Activated CD8-positive, alpha-beta memory T cell treated with anti-CD3 and anti-CD28 coated beads, Interleukin-2, amount 50 U/mL, for 24 hours (primary cell): ENCODE results near the gene REL.
"Not testable (repeated sequence)": the region's sequence is repeated elsewhere in the genome, so short reads cannot be mapped to it uniquely, and the experiment has no call there.

ENCODE experiments used
- DNase-seq: peaks from one replicate; pipeline ENCODE4 v3.0.0-alpha.2; 2020; ENCODE audit errors: extremely low read depth

REL gene

GRCh38 chr2:60925994-60926740 lies 44.8 kb downstream of the REL start:
- DNase-seq: no peak

- no peak for DNase-seq
These were observed 45.6 kb downstream of the REL start for GRCh38 chr2:60926741-60927552.

- not testable (repeated sequence) for DNase-seq
These were observed 50.7 kb downstream of the REL start for GRCh38 chr2:60932061-60932460.

- DNase-seq: no peak
These were observed 51.6 kb downstream of the REL start for GRCh38 chr2:60932954-60933353.

GRCh38 chr2:60934165-60934722 lies 52.9 kb downstream of the REL start:
- DNase-seq: no peak

GRCh38 chr2:60936757-60937156 lies 55.4 kb downstream of the REL start:
- no peak for DNase-seq

- no peak for DNase-seq
These were observed 56.9 kb downstream of the REL start for GRCh38 chr2:60938301-60938700.

- no peak for DNase-seq
These were observed 58.2 kb downstream of the REL start for GRCh38 chr2:60939622-60940021.

GRCh38 chr2:60945341-60945740 lies 64.0 kb downstream of the REL start:
- no peak for DNase-seq

- no peak for DNase-seq
These were observed 65.7 kb downstream of the REL start for GRCh38 chr2:60947056-60947455.

- DNase-seq: no peak
These were observed 66.8 kb downstream of the REL start for GRCh38 chr2:60948161-60948560.

GRCh38 chr2:60948926-60949579 lies 67.7 kb downstream of the REL start:
- DNase-seq: no peak

- DNase-seq: no peak
These were observed 72.8 kb downstream of the REL start for GRCh38 chr2:60954139-60954538.

GRCh38 chr2:60957224-60957623 lies 75.8 kb downstream of the REL start:
- no peak for DNase-seq

- DNase-seq: no peak
These were observed 76.3 kb downstream of the REL start for GRCh38 chr2:60957643-60958042.

- DNase-seq: no peak
These were observed 77.0 kb downstream of the REL start for GRCh38 chr2:60958361-60958760.

GRCh38 chr2:60958800-60959199 lies 77.4 kb downstream of the REL start:
- no peak for DNase-seq

- DNase-seq: no peak
These were observed 78.1 kb downstream of the REL start for GRCh38 chr2:60959501-60959900.

- no peak for DNase-seq
These were observed 79.3 kb downstream of the REL start for GRCh38 chr2:60960706-60961105.

- DNase-seq: no peak
These were observed 80.1 kb downstream of the REL start for GRCh38 chr2:60961457-60961856.

GRCh38 chr2:60962528-60962927 lies 81.2 kb downstream of the REL start:
- DNase-seq: no peak

- DNase-seq: no peak
These were observed 81.8 kb downstream of the REL start for GRCh38 chr2:60963190-60963589.
